GM12878 (cell line): ENCODE data around the gene WDR86. TPM values are rescaled to one million over a fixed set of nuclear protein-coding genes. Genes with fewer than 3 reads are reported as not detected.

ENCODE experiments used
- ATAC-seq: fragments of 200-7000 bp; cut with Tn5 transposase; 3 replicates; pipeline ENCODE4 v1.9.1; 2020; ENCODE audit warnings: mild to moderate bottlenecking, moderate library complexity
- BruUV-seq: library from RNA; stranded (reverse); fragments of 400-500 nt; replicated peaks from 2 replicates; lab custom pipeline; 2021; lab: Mats Ljungman, UMichigan
- CTCF ChIA-PET: fragments of 300-600 bp; sonication (Branson Sonifier 250); formaldehyde crosslinking; extraction: SDS; loops from one replicate; lab custom pipeline; 2021; ENCODE audit warnings: inconsistent platforms; lab: Yijun Ruan, JAX
- POLR2A ChIA-PET: fragments of 350-600 bp; formaldehyde crosslinking; extraction: SDS; loops from one replicate; lab custom pipeline; 2021; ENCODE audit warnings: inconsistent platforms; lab: Charles Lee
- RAD21 ChIA-PET: fragments of 300-600 bp; sonication (Branson Sonifier 250); formaldehyde crosslinking; loops from one replicate; lab custom pipeline; 2023; ENCODE audit warnings: antibody characterized with exemption; ENCODE audit not compliant: unreplicated experiment; lab: Charles Lee
- SMC1A ChIA-PET: fragments of 300-600 bp; sonication (Branson Sonifier 250); formaldehyde crosslinking; loops from one replicate; lab custom pipeline; 2023; ENCODE audit not compliant: unreplicated experiment, uncharacterized antibody; lab: Charles Lee
- DNase-seq: peaks from one replicate; pipeline ENCODE4 v3.0.0-alpha.2; 2011; ENCODE audit warnings: low read depth, low spot score
- FAIRE-seq: peaks from 3 replicates; lab custom pipeline; 2011; peaks lifted over from hg19 to GRCh38; lab: Jason Lieb, UNC
- H2AFZ ChIP-seq: 2 replicates; pipeline ENCODE4 v1.6.0; 2011; ENCODE audit warnings: low read depth, low read length, control low read depth; ENCODE audit not compliant: control insufficient read depth
- H3K27ac ChIP-seq: 2 replicates; pipeline ENCODE4 v1.5.1; 2011; ENCODE audit warnings: control low read depth; ENCODE audit not compliant: control insufficient read depth, insufficient read depth
- H3K27me3 ChIP-seq, 2 experiments: replicated peaks in 1 of 2; 2 replicates each; pipeline versions ENCODE4 v1.6.0 to v1.6.1; 2011; ENCODE audit warnings: low read length in 1 of 2; ENCODE audit not compliant: control insufficient read depth in 2 of 2, insufficient read depth in 2 of 2
- H3K36me3 ChIP-seq, 2 experiments: 2 replicates each; pipeline ENCODE4 v1.5.1; 2011; ENCODE audit warnings: low read length in 1 of 2; ENCODE audit not compliant: control insufficient read depth in 2 of 2, insufficient read depth in 2 of 2
- H3K4me1 ChIP-seq: 2 replicates; pipeline ENCODE4 v1.6.1; 2011; ENCODE audit warnings: mild to moderate bottlenecking, low read length, moderate library complexity, mixed read lengths; ENCODE audit not compliant: control insufficient read depth, insufficient read depth
- H3K4me2 ChIP-seq: 2 replicates; pipeline ENCODE4 v1.6.0; 2011; ENCODE audit warnings: control low read depth; ENCODE audit not compliant: control insufficient read depth, insufficient read depth
- H3K4me3 ChIP-seq: fragments of 200-600 bp; sonication (generic); 2 replicates; pipeline ENCODE4 v1.5.1; 2016
- H3K79me2 ChIP-seq: 2 replicates; pipeline ENCODE4 v1.6.0; 2011; ENCODE audit warnings: low read length; ENCODE audit not compliant: control insufficient read depth, insufficient read depth
- H3K9ac ChIP-seq: 2 replicates; pipeline ENCODE4 v1.8.0; 2011; ENCODE audit warnings: low read length, control low read depth, mixed read lengths; ENCODE audit not compliant: control insufficient read depth, insufficient read depth
- H3K9me3 ChIP-seq: replicated peaks from 3 replicates; pipeline ENCODE4 v1.5.1; 2011; ENCODE audit warnings: mild to moderate bottlenecking, low read length; ENCODE audit not compliant: control insufficient read depth, insufficient read depth
- H4K20me1 ChIP-seq: 2 replicates; pipeline ENCODE4 v1.6.0; 2011; ENCODE audit not compliant: control insufficient read depth, insufficient read depth
- BCLAF1 ChIP-seq: fragments of 450-650 bp; IDR thresholded peaks from 2 replicates; pipeline ENCODE4 v1.6.1; 2017; ENCODE audit warnings: antibody characterized with exemption, mild to moderate bottlenecking, moderate library complexity
- BHLHE40 ChIP-seq, 2 experiments: fragments of 450-650 bp in 1 of 2; IDR thresholded peaks; 2 replicates each; pipeline ENCODE4 v1.6.1; 2011 to 2017; ENCODE audit warnings: low read depth in 2 of 2, borderline replicate concordance in 1 of 2, improper control_type of control experiment in 1 of 2, low read length in 1 of 2, mild to moderate bottlenecking in 1 of 2
- EED ChIP-seq: sonication (generic); IDR thresholded peaks from 2 replicates; pipeline ENCODE4 v1.6.1; 2016; ENCODE audit warnings: antibody characterized with exemption, low read depth
- FOXM1 ChIP-seq: IDR thresholded peaks from 2 replicates; pipeline ENCODE4 v1.6.1; 2012; ENCODE audit warnings: low read depth, mild to moderate bottlenecking, inconsistent platforms, low read length, moderate library complexity
- KDM1A ChIP-seq: fragments of 200-600 bp; sonication (generic); IDR thresholded peaks from 2 replicates; pipeline ENCODE4 v1.6.1; 2016; ENCODE audit warnings: borderline replicate concordance
- RBBP5 ChIP-seq: fragments of 200-600 bp; sonication (generic); conservative IDR thresholded peaks from 2 replicates; pipeline ENCODE4 v1.6.1; 2016
- REST ChIP-seq: IDR thresholded peaks from 2 replicates; pipeline ENCODE4 v1.6.1; 2012; ENCODE audit warnings: mild to moderate bottlenecking, low read depth, low read length
- SP1 ChIP-seq: IDR thresholded peaks from one replicate; pipeline ENCODE4 v1.6.1; 2011; ENCODE audit warnings: low read depth, low read length
- WGBS: methylation state at CpG from one replicate; pipeline ENCODE4 v1.1.6; 2016; ENCODE audit warnings: low lambda C conversion rate; ENCODE audit not compliant: insufficient replicate concordance, insufficient coverage; ENCODE audit errors: missing lambda C conversion rate; 5-methylcytosine and 5-hydroxymethylcytosine counted together
- in situ Hi-C: fragments of 300-500 bp; cut with MboI; formaldehyde crosslinking; loops from 9 replicates; pipeline ENCODE4 v1.14.3; 2018; ENCODE audit warnings: mixed read lengths
- intact Hi-C: fragments of 100-400 bp; cut with micrococcal nuclease; formaldehyde crosslinking; loops from one replicate; pipeline ENCODE4 v1.14.2; 2022; ENCODE audit not compliant: unreplicated experiment
- polyA plus RNA-seq, 11 experiments: library from polyadenylated mRNA; depleted of rRNA in 4 of 11; unstranded in 6 of 11; stranded (reverse) in 5 of 11; fragments of >200 nt; fragmentation: Nextera tagmentation in 4 of 11; fragmentation: Illumina TruSeq in 1 of 11; extraction: Ambion mirVana in 4 of 11; extraction: Trizol in 1 of 11; gene quantifications; 1 replicate in 1 of 11; 2 replicates in 10 of 11; pipeline versions ENCODE4 v1.2.1 to v1.2.3, GENCODE V29; 2011 to 2016; ENCODE audit warnings: inconsistent platforms in 2 of 11, missing spikeins in 2 of 11, low read depth in 1 of 11
- total RNA-seq, 4 experiments: library from RNA; depleted of rRNA in 3 of 4; stranded (reverse); fragments of >200 nt in 3 of 4; fragmentation: Illumina TruSeq in 1 of 4; extraction: Trizol in 1 of 4; gene quantifications; 2 replicates each; pipeline versions ENCODE4 v1.2.1 to v1.2.3, GENCODE V29; 2013 to 2021

Gene WDR86
- total and polyA plus RNA-seq, 10 of the 15 experiments (the other 5 are each of a cell fraction or from before 2014, with no cell fraction given), result 0.05 to 0.19 (median 0.15) TPM; not detected in 7

GRCh38 chr7:151397026-151397425 is 12.8 kb downstream of the WDR86 start:
- SMC1A ChIA-PET, result no interaction called here
- intact Hi-C loops, result no loop called here
- CTCF ChIA-PET, result no interaction called here
- no peaks in the 10 kb centered on the region for H3K79me2 ChIP-seq
- RAD21 ChIA-PET, result no interaction called here
- ATAC-seq, result no peak
- no peak for TF ChIP-seq SP1
- no peak for TF ChIP-seq BHLHE40 (IDR thresholded peaks at IDR 0.05; ENCODE audit: borderline replicate concordance in 1 of 2, low read depth in 2 of 2, low read length in 1 of 2)
- no peak for TF ChIP-seq FOXM1
- TF ChIP-seq KDM1A, result no peak
- no peak for TF ChIP-seq EED
- no peak for TF ChIP-seq RBBP5
- TF ChIP-seq REST, result no peak
- no peak for TF ChIP-seq BCLAF1
- TF ChIP-seq, all 136 proteins: peak for 0
- FAIRE-seq (no peak), DNase-seq (no peak)
- Histone ChIP-seq H3K27me3 (no peaks in the 10 kb centered on the region; a peak in 1 of 4 replicates), H4K20me1 (no peaks in the 10 kb centered on the region), H3K4me1 (peaks cover 13% of the 10 kb centered on the region), H3K9ac (no peak overlapping the region), H3K4me3 (no peak overlapping the region), H3K9me3 (no peaks in the 10 kb centered on the region; the same call in 2 of the 3 replicates), H2AFZ (no peak overlapping the region), H3K36me3 (no peaks in the 10 kb centered on the region), H3K4me2 (no peak overlapping the region), H3K27ac (no peak overlapping the region)
- no TSS peak for BruUV-seq
- in situ Hi-C loops, result no loop called here
- WGBS, result 68% methylated on average over 13 of the region's 13 CpGs
- POLR2A ChIA-PET, result no interaction called here
